Esophagus squamous epithelium (tissue), 4 donors: ENCODE results near the gene HOXD8.

Experiments
- POLR2A ChIP-seq, 4 donors: fragments of 450-650 bp; IDR thresholded peaks; one replicate each; pipeline ENCODE4 v1.6.1; 2017; ENCODE audit warnings: antibody characterized with exemption in 4 of 4, mild to moderate bottlenecking in 4 of 4, moderate library complexity in 3 of 4
- TF ChIP-seq, protein P1 (sequence below), 6 experiments: fragments of 450-650 bp in 4 of 6; fragments of 200-600 bp in 2 of 6; sonication (generic) in 2 of 6; IDR thresholded peaks; one replicate each; pipeline ENCODE4 v1.5.1; 2016 to 2019; ENCODE audit warnings: antibody characterized with exemption in 6 of 6, mild to moderate bottlenecking in 4 of 6, moderate library complexity in 4 of 6

DNA sequence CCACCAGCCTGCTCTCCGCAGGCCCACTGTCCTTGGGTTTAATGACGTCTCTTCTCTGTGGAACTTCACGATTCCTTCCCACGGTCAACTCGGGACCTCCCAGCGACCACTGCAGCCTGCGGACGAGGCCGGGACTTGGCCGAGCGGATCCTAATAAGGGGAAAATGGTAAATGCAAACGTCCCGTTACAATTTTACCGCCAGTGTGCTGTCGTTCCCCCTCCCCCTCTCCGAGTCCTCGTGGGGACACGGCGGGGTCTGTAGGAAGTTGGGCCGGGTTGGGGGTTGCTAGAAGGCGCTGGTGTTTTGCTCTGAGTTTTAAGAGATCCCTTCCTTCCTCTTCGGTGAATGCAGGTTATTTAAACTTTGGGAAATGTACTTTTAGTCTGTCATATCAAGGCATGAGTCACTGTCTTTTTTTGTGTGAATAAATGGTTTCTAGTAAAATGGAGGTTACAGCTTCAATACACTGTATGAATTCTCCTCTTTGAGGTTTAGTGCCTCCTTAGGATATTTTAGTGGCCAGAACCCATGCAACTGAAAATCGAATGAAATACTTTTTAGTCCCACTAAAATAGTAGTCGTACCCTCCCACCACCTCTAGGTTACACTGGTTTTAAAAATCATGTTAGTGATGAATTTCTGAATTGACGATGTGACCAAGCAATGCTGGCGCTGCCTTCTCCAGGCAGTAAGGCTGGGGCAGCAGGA is 20.2 kb upstream of the HOXD8 start:
- no peak for TF ChIP-seq POLR2A (IDR thresholded peaks at IDR 0.05)
- TF ChIP-seq, protein P1, sequence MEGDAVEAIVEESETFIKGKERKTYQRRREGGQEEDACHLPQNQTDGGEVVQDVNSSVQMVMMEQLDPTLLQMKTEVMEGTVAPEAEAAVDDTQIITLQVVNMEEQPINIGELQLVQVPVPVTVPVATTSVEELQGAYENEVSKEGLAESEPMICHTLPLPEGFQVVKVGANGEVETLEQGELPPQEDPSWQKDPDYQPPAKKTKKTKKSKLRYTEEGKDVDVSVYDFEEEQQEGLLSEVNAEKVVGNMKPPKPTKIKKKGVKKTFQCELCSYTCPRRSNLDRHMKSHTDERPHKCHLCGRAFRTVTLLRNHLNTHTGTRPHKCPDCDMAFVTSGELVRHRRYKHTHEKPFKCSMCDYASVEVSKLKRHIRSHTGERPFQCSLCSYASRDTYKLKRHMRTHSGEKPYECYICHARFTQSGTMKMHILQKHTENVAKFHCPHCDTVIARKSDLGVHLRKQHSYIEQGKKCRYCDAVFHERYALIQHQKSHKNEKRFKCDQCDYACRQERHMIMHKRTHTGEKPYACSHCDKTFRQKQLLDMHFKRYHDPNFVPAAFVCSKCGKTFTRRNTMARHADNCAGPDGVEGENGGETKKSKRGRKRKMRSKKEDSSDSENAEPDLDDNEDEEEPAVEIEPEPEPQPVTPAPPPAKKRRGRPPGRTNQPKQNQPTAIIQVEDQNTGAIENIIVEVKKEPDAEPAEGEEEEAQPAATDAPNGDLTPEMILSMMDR (IDR thresholded peaks at IDR 0.05), result no peak
